NB4 (cell line): ENCODE measurements around the gene S100A9.
"Not testable (repeated sequence)": the region's sequence is repeated elsewhere in the genome, so short reads cannot be mapped to it uniquely, and the experiment has no call there.

Experiments
- DNase-seq: peaks from one replicate; pipeline ENCODE4 v3.0.0; 2010; ENCODE audit warnings: low read depth
- H3K4me3 ChIP-seq: one replicate; pipeline ENCODE4 v1.5.1; 2011; ENCODE audit warnings: mild to moderate bottlenecking, low read depth, low read length, moderate library complexity
- MYC ChIP-seq: IDR thresholded peaks from 2 replicates; pipeline ENCODE4 v1.6.1; 2011; ENCODE audit warnings: low read depth, low read length
- POLR2A ChIP-seq: IDR thresholded peaks from 2 replicates; pipeline ENCODE4 v1.6.1; 2011; ENCODE audit warnings: mild to moderate bottlenecking; ENCODE audit not compliant: insufficient read length; ENCODE audit errors: extremely low read depth
- TF ChIP-seq, protein P1 (sequence below): IDR thresholded peaks from one replicate; pipeline ENCODE4 v1.5.1; 2012; ENCODE audit warnings: low read depth, low read length
- TF ChIP-seq, protein P2 (sequence below): IDR thresholded peaks from 2 replicates; pipeline ENCODE4 v1.6.1; 2011; ENCODE audit warnings: low read depth, low read length

Gene S100A9

DNA sequence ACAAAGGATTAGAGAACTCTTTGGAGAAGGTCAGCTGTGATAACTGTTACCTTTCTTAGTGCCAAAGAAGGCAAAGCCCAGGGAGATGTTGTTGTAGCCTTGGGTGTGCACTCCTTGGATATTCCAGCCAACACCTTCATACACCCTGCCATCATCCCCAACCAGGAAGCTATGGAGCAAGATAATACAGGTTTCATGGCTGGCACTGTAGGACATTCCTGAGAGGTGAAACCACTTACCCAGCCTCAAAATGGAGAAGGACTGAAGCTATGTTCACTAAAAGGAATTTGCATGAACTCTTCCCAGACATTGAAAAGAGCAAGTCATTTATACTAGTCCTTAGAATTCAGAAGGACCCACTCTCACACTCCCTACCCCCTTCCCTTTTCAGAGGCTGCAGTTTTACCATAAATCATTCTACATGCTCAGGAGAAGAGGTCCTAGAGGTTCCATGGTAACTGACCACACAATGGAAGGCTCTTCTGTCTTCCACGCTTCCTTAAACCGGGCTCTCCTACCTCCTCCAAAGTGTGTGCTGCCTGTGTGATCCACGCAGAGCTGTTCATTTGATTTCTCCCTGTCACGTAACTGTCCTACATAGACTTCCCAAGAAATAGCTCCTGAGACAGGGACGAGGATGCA, 14.5 kb upstream of the S100A9 start:
- DNase-seq = no peak
- H3K4me3 ChIP-seq = no peak overlapping the region
- TF ChIP-seq, protein P1, sequence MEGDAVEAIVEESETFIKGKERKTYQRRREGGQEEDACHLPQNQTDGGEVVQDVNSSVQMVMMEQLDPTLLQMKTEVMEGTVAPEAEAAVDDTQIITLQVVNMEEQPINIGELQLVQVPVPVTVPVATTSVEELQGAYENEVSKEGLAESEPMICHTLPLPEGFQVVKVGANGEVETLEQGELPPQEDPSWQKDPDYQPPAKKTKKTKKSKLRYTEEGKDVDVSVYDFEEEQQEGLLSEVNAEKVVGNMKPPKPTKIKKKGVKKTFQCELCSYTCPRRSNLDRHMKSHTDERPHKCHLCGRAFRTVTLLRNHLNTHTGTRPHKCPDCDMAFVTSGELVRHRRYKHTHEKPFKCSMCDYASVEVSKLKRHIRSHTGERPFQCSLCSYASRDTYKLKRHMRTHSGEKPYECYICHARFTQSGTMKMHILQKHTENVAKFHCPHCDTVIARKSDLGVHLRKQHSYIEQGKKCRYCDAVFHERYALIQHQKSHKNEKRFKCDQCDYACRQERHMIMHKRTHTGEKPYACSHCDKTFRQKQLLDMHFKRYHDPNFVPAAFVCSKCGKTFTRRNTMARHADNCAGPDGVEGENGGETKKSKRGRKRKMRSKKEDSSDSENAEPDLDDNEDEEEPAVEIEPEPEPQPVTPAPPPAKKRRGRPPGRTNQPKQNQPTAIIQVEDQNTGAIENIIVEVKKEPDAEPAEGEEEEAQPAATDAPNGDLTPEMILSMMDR = no peak
- no peak for TF ChIP-seq POLR2A
- no peak for TF ChIP-seq MYC
- TF ChIP-seq, protein P2, sequence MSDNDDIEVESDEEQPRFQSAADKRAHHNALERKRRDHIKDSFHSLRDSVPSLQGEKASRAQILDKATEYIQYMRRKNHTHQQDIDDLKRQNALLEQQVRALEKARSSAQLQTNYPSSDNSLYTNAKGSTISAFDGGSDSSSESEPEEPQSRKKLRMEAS = no peak

DNA sequence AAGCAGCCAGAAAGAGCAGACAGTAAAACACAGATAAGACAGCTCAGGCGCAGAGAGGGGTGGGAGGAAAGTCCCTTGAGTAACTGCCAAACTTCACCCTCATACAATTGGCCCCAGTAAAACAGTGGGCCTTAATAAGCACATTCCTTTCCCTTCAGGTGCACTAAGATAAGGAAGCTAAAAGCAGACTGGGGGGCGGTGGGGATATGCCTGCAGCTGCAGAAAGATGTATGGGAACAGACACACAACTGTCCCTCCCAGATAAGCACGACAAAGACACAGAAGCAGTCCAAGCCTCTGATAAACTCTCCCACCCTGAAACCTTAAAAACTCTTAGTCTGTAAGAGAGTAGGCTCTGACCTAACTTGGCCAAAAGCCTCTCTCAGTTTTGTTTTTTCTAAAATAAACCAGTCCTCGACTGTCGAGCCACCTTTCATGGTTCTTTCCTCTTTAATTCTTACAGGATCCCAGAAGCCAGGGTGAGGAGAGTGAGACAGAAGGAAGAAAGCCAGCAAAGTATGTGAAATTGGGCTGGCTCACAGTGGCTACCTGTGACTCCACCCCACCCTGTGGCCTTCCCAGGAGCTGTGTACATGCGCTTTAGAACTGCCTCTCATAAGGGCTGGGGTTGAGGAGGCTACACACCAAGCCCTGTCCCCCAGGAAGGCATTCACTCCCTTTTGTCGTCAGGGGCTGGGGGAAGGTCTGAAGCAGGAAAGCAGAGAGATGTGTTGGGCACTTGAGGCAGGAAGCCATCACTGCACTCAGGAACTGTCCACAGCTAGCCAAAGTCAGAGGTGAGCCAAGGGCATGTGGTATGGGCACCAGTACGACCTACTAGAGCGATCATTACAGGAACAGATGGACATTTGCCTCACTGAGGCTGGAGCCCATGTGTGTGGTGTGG, 13.6 kb upstream of the S100A9 start:
- no peak overlapping the region for H3K4me3 ChIP-seq
- DNase-seq = no peak
- TF ChIP-seq, protein P1 = no peak
- no peak for TF ChIP-seq POLR2A

DNA sequence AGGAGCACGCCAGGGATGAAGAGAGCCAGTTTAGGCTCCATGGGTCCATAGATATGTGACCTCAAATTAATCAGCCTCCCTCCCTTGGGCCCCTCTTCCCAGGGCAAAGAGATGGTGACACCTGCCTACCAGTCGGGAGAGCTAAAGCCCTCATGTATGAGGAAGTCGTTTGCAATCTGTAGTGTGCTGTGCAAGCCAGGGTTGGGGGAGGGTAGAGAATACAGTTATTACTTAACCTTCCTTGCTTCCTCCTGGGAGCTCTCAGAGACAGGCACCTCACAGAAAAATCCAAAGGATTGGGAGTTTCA, 13.0 kb upstream of the S100A9 start:
- DNase-seq = peak; percentile 86
- H3K4me3 ChIP-seq = no peak overlapping the region
- TF ChIP-seq MYC = peak; percentile 66
- TF ChIP-seq, protein P2 = no peak

DNA sequence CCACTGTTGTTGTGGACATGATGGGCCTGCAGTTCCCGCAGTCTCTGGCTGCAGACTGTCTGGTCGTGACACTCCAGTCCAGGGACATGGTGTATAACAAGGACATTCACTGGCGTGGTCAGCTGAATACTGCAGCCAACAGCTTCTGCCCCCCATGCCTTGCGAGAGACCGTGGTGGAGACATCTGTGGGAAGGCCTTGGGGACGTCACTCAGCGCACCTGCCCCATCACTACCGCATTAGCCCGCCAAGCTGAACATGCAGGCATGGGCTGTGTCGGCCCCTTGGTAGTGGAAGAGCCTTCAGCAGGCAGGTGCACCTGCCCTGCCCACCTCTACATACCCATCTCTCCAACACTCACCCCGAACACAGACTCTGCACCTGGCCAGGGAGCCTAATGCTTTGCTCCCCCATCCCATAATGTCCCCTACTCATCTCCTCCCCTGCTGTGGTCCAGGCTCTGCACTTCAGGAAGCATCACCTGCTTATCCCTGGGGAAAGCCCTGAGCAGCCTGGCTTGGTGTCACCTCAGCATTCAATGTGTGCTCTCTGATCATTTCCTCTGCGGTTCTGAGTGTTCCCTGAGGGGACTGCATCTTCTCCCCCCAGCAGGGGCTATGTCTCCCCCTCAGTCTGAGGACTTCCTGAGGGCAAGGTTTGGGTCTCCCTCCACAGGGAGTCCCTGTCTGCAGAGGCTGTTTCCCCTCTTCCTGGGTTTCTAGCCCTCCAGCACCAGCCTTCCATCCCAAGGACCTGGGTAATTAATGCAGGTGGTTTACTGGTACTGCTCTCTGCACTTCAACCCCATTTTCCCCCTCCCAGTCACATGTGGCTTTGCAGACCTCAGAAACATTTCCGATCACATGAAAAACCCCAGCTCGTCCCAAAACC, 12.2 kb upstream of the S100A9 start:
- no peak overlapping the region for H3K4me3 ChIP-seq
- TF ChIP-seq, protein P2 = no peak
- no peak; the same call in 1 of the 2 replicates for TF ChIP-seq MYC
- peak; percentile 39 for DNase-seq

DNA sequence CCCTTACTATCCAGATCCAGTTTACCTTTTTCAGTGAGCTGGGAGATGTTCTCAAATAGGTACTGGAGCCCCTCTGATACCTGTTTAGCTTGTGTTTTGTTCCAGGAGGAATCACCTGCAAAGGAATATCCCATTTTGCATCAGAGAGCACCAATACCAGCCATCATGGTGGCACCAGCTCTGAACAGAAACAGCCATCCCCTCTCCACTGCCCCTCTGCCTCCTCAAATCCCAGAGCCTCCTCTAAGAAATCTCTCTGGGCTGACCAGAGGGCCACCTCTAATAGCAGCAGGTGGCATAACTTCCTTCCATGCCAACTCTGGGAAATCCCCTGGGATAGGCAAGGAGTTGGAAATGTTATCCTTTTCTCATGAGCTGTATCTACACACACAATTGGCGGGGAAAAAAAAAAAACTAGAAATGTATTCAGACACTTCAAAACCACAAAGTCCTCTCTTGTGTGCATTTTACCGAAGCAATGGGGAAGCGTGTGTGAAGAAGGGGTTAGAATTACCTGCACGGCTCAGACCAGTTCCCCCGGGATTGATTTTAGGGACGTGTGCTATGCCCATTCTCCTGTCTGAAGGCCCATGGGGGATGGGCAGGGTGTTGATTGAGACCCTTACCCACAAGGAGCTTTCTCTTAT, 11.5 kb upstream of the S100A9 start:
- no peak for DNase-seq
- no peak for TF ChIP-seq POLR2A
- TF ChIP-seq, protein P2 = no peak
- TF ChIP-seq, protein P1 = no peak
- no peak for TF ChIP-seq MYC
- no peak overlapping the region for H3K4me3 ChIP-seq

DNA sequence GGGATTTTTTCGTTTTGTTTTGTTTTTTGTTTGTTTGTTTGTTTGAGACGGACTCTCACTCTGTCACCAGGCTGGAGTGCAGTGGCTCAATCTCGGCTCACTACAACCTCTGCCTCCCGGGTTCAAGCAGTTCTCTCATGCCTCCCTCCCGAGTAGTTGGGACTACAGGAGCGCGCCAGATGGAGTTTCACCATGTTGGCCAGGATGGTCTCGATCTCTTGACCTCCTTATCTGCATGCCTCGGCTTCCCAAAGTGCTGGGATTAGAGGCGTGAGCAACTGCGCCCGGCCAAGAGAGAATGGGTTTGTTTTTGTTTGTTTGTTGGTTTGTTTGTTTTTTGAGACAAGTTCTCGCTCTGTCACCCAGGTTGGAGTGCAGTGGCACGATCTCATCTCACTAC, 10.6 kb upstream of the S100A9 start:
- not testable (repeated sequence) for H3K4me3 ChIP-seq, DNase-seq

DNA sequence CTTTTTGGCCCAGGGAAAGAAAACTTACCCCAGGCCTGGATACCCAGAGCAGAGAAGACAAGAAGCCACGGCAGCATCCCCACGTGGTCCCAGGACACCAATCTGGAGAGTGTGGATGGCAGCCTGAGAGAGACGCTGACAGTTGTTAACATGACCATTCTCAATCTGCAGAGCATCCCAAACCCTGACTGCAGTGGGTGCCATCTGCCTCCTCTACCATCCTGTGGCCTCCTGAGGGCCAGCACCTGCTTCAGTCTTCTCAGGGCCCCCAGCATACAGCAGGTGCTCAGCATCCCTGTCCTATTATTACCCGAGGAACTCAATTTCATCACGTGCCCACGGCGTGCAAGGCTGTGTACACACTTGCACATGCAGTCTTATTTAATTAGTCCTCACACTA, 9.8 kb upstream of the S100A9 start:
- no peak for DNase-seq

More for the DNA sequence above, 9.8 kb upstream of the S100A9 start:
- TF ChIP-seq, protein P1 = no peak
- no peak for TF ChIP-seq MYC
- no peak for TF ChIP-seq POLR2A
- TF ChIP-seq, protein P2 = no peak
- H3K4me3 ChIP-seq = no peak overlapping the region
